Measurements from ENCODE around the gene SH3PXD2A.
"Not testable (repeated sequence)": the region's sequence is repeated elsewhere in the genome, so short reads cannot be mapped to it uniquely, and the experiment has no call there.

SH3PXD2A gene

DNA sequence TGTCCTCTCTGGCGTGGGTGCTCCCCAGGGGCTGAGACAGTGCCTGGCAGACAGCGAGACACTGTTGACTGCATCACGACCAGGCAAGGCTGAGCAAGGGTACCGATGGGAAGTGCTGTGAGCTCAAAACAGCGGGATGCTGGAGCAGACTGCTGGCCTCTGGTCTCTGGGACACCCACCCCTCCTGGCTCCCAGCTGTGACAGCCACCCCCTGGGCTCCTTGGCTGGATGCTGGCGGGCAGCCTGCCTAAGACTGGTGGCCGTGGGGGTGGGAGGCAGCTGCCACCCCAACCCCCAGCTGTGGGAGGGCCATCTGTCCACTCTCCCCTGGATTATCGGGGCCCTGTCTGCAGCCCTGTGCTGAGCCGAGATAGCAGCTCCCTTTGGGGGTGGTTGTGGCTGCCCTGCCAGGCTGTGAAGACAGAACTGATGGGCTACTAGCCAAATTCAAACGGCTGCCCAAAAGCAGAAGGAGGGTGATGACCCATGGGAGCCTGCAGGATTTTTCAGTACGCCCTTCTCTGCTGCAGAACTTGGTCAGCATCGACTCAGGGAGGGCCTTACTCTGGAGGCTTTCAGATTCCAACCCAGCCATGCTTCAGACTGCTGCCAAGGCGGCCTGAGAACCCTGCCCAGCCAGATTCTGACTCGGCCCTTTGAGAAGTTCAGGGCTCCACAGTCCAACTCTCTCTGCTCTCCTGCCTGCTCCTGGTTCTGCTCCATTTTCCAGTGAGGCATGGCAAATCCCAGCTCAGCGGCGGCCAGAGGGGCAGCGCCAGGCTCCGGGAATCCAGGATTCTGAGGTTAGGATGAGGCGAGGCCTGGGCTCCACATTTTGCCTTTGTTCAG, 236.6 kb downstream of the SH3PXD2A start:
- in situ Hi-C loops (cut with MboI; ENCODE audit: low sequenced_read_pairs), result no loop called here

DNA sequence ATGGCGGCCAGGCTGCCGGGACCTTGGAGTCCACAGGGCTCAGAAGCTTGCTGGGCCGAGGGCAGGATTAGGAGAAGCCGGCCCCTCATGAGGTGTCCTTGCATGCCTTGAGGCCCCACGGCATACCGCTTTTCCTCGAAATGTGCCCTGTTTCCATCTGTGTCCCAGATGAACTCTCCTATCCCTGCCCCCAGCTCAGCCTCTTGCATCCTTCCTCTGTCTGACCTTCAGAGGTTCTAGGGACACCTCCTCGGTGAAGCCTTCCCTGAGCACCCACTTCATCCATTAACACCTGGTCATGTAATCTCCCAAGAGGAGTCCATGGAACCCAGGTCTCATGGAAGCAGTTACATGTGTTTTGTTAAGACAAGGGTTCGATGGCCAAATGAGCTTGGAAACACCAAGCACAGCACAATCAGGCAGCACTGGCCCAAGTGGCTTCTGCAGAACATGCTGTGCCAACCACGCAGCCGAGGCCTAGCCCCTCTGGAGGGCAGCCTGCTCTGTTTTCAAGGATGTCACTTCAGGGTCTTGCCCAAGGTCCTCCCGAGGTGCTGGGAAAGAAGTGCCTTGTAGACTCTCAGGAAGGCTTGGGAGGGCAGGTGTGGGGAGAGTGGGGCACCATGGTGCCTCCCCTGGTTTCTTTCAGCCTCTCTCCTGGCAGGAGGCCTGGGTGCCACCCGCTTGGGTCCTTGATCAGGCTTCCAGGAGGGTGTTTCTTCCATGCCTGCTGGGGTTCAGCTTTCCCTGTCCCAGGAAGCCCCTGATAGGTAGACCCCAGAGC, 237.6 kb downstream of the SH3PXD2A start:
- in situ Hi-C loops (cut with MboI; ENCODE audit: low sequenced_read_pairs), result no loop called here

DNA sequence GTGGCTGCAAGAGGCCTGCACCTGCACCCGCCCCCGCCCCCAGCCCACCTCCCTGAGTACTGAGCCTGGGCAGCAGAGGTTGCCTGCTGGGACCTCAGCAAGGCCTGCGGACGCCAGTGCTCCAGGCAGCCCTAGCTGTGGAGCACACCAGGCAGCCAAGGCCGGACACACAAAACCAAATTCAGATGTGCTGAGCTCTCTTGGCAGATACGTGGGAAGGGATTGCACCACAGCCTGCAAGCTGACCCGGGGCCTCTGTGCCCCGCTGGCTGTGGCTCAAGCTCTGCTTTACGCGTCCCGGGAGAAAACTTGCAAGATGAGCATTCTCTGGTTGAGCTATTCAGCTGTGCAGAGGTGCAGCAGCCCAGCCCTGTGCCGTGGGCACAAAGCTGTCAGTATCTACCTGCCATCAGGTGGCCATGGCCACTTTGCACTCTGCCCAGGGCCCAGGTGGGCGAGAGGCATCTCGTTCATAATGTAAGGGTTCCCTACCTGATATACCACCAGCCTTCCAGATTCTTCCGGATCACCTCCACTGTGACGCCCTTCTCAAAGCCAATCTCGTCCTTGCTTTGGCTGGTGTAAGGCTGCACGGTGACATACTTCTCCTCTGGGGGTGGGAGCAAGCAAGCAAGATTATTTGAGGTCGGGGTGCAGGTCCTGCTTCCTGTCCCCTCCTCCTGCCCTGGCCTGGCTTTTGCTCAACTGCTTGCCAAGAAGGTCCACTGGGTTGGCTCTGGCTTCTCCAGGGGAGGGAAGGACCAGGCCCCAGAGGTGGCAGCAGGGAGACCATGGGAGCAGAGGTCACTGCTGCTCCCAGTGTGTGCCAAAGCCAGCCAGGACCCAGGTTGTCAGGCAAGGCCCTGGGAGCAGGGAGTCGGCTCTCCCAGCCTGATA, 238.4 kb downstream of the SH3PXD2A start:
- in situ Hi-C loops (cut with MboI; ENCODE audit: low sequenced_read_pairs), result no loop called here

DNA sequence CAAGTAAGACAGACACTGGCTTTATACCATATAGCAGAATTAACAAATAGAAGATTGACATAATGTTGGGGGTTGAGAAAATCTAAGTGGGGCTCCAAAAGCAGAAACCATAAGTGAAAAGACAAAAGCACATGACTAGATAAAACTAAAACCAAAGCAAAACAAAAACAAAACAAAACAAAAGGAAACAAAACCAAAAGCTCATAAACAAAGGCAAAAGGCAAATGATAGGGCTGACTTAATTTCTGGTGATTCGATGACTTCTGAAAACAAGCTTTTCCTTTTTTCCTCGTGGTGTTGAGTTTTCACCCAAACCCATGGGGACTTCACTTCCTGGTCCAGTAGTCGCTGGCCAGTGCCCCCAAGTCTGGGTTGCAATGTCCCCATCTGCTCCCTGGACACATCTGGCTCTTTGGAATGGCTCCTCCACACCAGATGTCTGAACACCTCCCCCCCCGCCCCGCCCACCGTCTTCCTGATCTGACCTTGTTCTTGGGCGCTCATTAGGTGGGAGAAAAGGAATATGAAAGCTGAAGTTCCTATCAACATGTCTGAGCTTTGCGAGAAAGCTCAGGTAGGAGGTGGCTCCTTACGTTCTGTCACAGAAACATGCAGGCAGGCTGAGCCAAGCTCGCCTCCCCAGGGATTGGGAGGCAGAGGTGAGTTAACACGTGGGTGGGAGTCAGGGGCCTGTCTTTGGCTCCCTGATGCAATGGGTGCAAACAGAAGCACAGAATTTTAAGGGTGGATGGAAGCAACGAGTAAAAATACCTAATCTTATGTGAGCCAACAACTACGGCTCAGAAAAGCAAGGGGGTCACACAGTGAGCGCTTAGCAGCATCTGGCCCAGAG, 240.8 kb downstream of the SH3PXD2A start:
- in situ Hi-C loops (cut with MboI; ENCODE audit: low sequenced_read_pairs), result no loop called here

DNA sequence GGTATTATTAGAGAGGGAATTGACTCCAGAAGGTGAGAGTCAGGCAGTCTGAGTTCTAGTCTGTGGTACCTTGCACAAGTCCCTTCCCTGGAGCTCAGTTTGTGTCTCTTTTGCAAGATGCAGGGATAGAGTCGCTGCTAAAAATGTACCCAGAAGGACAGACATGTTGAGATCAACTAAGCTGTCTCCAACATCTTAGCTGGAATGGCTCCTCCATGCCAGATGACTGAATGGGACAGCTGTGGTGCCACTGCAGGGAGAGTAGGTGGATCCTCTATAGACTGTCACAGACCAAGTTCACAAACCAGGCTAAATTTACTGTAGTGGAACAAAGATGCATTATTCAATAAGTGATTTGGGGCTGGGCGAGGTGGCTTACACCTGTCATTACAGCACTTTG, 241.8 kb downstream of the SH3PXD2A start:
- in situ Hi-C loops (cut with MboI; ENCODE audit: low sequenced_read_pairs), result no loop called here

DNA sequence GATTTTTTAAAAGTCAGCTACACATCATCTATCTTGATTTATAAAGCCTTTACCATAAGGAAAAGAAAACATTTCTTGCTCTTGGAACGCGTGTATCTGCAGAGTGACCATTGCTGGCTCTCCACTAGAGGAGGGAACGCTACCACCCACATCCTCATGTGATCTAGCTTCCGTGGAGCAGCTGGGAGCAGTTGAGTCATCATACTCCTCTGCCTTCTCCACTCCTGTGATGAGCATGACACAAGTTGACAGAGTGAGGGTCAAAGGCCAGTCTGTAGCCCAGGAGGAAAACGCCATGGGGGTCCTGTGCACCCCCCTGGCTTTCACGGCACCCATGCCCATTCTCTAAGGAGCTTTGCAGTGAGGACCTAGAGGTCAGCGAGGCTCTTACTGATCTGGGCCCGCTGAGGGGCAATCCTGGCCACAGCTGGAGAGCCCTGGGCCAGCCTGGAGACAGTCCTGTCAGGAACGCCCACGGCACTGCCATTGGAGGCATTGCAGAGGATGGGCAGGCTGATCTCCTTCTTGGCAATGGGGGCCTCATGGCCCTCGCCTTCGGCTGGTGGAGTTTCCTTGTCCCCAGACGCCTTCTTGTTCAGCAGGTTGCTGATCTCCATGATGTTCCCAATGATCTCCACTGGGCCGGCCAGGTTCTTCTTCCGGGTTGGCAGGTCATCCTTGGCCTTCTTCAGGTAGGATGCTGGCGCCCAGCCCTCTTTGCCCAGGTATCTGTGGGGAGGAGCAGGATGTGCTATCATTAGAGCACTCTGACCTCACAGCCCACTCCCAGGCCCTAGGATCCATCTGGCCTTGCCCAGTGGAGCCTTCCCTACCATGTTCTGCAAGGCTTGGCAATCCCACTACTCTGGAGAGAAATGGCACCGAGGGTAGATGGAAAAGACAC, 242.7 kb downstream of the SH3PXD2A start:
- in situ Hi-C loops (cut with MboI; ENCODE audit: low sequenced_read_pairs), result no loop called here

DNA sequence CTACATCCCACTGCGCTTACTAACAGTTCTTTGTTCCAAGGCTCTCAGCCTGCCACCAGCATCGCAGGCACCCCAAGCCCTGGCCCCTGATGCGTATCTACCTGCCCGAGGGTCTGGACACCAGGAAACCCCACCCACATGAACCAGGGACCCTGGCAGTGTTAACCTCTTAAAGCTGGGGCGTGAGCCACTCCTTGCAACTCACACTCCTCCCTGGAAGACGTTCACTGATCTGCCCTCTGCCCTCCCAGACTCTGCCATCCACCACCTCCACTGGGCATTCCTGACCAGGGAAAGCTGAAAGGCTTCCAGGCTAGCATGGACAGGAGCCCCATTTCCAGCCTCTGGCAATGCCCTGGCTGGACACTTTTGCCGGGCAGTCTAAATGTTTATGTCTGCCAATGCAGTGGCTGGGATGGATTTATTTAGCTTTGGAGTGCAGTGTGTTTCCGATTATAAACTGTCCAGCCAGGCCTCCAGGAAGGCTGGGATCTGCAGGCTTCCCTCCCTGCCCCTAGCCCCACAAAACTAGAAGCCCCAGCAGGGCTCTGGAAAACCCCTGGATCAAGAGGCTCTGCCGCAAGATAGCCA, 244.4 kb downstream of the SH3PXD2A start:
- in situ Hi-C loops (cut with MboI; ENCODE audit: low sequenced_read_pairs), result no loop called here

DNA sequence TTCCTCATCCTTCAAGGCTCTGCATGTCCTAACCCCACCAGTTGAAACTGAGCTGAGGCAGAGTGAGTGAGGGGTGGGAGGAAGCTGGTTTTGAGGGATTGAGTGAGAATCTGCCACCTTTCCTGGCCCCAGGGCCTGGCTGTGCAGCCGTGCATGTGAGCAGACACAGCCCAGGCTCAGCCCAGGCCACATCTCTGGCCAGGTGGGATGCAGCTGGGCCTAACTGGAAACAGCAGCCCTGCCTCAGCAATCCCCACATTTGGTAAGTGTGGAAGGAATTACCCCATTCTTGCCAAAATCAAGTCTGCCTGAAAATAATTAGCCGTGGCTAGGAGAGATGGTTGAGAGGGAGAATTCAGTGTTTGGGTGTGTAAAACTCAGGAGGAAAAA, 245.3 kb downstream of the SH3PXD2A start:
- in situ Hi-C loops (cut with MboI; ENCODE audit: low sequenced_read_pairs), result no loop called here

DNA sequence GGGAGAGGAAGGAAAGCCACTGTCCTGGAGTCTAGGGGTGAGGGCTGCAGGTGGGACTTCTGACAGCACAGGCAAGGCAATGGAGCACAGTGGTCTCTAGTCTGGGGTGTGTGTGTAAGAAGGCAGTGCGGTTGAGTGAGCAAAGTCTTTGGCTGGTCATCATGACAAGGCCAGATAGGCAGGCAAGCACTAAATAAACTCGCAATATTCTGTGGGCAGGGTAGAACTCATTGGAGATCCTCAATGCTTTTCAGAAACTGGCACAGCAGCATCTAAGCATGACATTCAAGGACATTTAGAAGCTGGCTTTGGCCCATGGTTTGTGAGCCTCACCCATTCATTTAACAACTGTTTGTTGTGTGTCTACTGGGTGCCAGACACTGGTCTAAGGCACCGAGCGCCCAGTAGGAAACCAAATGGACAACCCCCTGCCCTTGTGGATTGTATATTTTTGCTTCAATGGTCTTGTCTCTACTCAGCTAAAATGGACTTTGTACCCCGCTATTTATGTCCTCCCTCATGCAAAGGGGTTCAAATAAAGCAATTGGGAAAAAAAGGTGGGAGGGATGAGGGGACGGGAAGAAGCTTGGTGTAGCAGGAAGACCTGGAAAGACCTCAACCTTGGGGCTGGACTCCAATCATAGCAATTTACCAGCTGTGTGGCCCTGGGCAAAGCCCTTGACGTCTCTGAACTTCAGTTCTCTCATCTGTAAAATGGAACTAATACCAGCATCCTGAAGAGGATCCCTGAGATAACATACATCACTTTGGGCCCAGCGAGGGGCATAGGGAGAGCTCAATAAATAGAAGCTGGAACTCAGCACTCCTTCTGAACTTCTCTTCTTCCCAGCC, 245.9 kb downstream of the SH3PXD2A start:
- in situ Hi-C loops (cut with MboI; ENCODE audit: low sequenced_read_pairs), result no loop called here

DNA sequence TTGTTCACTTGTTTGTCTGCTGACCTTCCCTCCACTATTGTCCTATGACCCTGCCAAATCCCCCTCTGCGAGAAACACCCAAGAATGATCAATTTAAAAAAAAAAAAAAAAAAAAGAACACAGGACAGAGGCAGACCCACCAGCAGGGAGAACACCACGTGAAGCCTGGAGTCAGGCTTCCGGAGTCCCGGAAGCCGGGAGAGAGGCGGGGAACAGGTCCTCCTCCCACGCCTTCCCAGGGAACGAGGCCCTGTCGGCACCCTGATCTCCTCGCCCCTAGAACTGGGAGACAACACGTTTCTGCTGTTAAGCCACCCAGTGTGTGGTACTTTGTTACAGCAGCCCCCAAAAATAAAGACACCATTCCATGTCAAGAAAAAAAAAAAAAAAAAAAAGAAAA, 247.3 kb downstream of the SH3PXD2A start:
- in situ Hi-C loops (cut with MboI; ENCODE audit: low sequenced_read_pairs), result not testable (repeated sequence)

DNA sequence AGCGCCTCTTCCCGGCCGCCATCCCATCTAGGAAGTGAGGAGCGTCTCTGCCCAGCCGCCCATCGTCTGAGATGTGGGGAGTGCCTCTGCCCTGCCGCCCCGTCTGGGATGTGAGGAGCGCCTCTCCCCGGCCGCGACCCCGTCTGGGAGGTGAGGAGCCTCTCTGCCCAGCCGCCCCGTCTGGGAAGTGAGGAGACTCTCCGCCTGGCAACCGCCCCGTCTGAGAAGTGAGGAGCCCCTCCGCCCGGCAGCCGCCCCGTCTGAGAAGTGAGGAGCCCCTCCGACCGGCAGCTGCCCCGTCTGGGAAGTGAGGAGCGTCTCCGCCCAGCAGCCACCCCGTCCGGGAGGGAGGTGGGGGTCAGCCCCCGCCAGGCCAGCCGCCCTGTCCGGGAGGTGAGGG, 248.3 kb downstream of the SH3PXD2A start:
- in situ Hi-C loops (cut with MboI; ENCODE audit: low sequenced_read_pairs), result not testable (repeated sequence)

DNA sequence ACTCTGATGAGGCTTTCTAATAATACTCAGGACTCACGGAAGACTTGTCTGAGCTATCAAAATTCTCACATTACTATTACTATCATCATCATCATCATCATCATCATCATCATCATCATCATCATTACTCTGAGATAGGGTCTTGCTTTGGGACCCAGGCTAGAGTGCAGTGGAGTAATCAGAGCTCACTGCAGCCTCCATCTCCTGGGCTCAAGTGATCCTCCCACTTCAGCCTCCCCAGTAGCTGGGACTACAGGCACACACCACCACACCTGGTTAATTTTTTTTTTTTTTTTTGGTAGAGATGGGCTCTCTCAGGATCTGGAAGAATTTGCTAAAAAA, 249.3 kb downstream of the SH3PXD2A start:
- in situ Hi-C loops (cut with MboI; ENCODE audit: low sequenced_read_pairs), result not testable (repeated sequence)

DNA sequence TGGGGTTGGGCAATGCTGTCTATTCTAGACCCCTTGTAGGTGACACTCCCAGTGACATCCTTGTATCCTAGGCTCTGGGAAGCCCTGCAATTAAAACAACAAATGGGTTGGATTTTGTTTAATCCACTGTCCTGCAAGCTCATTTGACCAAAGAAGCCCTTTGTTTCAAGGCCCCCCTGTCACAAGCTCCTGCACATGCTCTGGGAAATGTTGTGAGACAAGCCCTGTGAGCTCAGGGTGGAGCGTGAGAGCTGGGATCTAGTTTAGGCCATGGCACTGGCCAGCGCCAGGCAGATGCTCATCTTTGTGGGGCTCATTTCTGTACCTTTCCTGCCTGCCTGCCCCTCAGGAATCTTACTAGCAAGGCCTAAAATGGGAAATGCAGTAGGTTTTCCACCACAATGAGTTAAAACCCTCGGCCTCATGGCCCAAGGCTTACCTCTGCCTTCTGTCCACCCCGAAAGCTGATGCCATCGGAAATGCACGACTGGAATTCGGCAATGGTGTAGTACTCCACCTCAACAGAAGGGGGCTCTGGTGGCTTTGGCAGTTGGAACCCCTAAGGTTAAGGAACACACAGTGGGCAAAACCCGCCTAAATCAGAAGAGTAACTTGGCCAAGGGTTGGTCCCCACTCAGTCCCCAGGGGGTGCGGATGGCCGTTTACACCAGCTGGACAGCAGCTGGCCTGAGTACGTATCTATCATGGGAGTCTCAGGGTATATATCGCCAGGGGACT, 249.8 kb downstream of the SH3PXD2A start:
- in situ Hi-C loops (cut with MboI; ENCODE audit: low sequenced_read_pairs), result no loop called here

DNA sequence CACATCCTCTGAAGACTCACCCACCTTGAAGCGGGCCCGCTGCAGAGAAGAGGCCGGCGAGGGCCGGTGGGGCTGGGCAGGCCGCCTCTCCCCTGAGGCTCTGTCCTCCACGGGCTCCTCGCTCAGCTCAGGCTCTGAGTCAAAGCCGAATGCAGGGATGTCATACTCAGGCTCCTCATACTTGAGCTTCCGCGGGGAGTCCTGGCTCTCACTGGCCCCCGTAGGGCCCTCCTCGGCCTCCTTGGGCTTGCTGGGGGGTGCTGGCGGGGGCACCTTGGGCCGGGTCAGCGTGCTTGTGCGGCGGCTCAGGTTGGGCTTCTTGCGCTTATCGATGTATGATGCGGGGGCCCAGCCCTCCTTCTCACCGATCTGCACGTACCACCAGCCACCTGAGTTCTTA, 252.0 kb downstream of the SH3PXD2A start:
- in situ Hi-C loops (cut with MboI; ENCODE audit: low sequenced_read_pairs), result loop anchor here (5.0 kb wide), 1 partner anchor 79 kb away; no protein-coding TSS in a partner anchor

DNA sequence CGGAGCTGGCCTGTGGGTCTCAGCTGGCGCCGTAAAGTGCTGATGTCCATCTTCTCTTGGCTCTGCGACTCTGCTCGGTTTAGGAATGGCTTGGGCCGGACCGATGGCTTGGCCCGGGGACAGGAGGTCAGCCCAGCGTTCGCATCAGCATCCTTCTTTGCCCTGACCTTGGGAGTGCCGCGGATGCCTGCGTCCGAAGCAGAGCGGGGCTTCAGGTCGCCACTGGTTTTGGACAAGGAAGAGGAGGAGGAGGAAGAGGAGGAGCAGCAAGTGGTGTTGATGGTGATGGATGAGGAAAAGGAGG, 252.6 kb downstream of the SH3PXD2A start:
- in situ Hi-C loops (cut with MboI; ENCODE audit: low sequenced_read_pairs), result loop anchor here (5.0 kb wide), 1 partner anchor 79 kb away; no protein-coding TSS in a partner anchor

DNA sequence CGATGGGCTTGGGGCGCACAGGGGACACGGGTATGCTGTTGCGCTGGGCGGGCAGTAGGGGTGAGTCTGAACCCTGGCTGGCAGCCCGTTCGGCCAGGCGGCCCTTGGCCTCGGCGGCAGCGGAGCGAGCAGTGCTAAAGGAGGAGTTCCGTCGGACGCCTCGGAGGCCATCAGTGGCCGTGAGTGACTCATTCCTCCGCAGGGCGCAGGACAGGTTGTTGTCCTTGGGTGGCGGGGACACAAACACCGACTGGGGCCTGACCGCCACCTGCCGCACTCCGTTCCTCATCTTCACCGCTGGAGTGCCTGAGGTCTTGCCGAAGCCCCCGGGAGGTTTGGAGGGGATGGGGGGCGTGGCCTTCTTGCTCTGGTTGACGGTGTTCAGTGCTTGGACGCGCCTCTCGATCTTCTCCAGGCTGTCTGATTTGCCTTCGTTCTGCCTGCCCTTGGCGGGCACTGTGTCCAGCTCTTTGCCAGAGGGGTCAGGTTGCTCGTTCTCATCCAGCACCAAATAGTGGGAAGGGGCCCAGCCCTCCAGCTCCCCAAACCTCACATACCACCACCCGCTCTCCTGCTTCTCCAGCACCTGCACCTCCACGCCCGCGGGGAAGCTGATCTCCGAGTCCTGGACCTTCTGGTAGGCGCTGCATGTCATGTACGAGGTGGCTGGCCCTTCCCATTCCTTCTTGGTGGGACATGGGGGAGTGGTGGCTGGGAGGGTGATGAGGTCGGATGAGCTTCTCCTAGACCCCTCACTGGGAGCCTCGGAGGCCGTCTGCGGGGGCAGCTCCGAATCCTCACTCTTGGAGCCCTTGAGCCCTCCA, 253.1 kb downstream of the SH3PXD2A start:
- in situ Hi-C loops (cut with MboI; ENCODE audit: low sequenced_read_pairs), result loop anchor here (5.0 kb wide), 1 partner anchor 80 kb away; no protein-coding TSS in a partner anchor

Data from HL-60/S4 treated with retinoic acid at 250 ng/mL for 4 days and 3 days (cell line).